ENCODE measurements around the gene ANK2.

- TF ChIP-seq EZH2 (IDR thresholded peaks at IDR 0.05) (no peak), CTCF (IDR thresholded peaks at IDR 0.05) (no peak), EZH2phosphoT487 (IDR thresholded peaks at IDR 0.05) (no peak)
Measured at GRCh38 chr4:113080624-113081023, 31.2 kb downstream of the ANK2 start.
